Prostate gland (tissue), 2 donors: ENCODE measurements around the gene ADAM10.

Source experiments
- CTCF ChIP-seq, 4 experiments: fragments of 200-600 bp in 2 of 4; fragments of 450-650 bp in 2 of 4; sonication (generic) in 2 of 4; IDR thresholded peaks; 1 replicate in 3 of 4; 2 replicates in 1 of 4; pipeline ENCODE4 v1.5.1; 2016 to 2019; ENCODE audit warnings: antibody characterized with exemption in 4 of 4, mild to moderate bottlenecking in 2 of 4, moderate library complexity in 2 of 4
- POLR2AphosphoS5 ChIP-seq: sonication (generic); formaldehyde crosslinking; IDR thresholded peaks from one replicate; pipeline ENCODE4 v1.6.1; 2017; ENCODE audit warnings: antibody characterized with exemption

GRCh38 chr15:58694641-58695398, 54.7 kb downstream of the ADAM10 start:
- TF ChIP-seq CTCF (IDR thresholded peaks at IDR 0.05) = no peak
- no peak for TF ChIP-seq POLR2AphosphoS5
